ENCODE data around the gene ZNF443. TPM values are rescaled to one million over a fixed set of nuclear protein-coding genes. Genes with fewer than 3 reads are reported as not detected.
"Not testable (repeated sequence)": the region's sequence is repeated elsewhere in the genome, so short reads cannot be mapped to it uniquely, and the experiment has no call there.

ZNF443 gene
- total RNA-seq, result 1 to 10 TPM; 3.9 to 6.2 (median 4.5) TPM
- 6.4 TPM for total RNA-seq (2013)
- 4.0 to 17.3 (median 8.5) reads per million in 29 experiments for total RNA-seq

DNA sequence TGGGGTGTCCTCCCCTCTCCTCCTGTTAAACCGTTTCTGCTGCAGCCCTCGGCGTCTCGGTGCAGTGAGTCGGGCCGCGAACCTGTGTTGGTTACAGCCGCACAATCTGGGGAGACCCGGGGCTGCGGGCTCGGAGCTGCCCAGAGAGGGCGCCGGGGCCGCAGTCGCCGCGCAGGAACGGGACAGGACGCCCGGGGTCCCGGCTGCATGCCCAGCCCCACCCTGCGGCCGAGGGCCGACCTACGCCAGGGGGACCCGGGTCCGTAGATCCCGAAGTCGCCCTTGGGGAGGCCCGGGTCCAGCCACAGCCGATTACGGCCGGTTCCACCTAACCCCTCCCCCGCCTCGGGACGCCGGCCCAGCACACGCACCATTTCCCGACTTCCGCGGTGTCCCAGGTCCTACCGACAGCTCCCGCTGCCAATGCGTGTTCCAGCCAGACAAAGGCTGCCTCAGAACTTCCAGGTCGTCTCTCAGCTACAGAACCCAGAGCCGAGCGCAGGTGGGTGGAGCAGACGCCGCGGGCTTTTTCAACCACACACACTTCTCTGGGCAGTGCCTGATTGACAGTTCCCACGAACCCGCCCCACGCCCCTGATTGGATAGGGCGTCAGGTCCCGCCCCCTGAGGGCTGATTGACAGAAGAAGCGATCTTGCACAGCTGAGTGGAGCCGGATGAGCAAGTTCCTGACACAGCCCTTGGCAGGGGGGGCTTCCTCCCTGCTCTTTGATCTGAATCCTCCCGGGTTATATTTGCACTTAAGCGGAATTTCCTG, at the start of gene ZNF443:
Gene ZNF443, minus strand, starts transcription at position 481 of the 776 bp plus-strand sequence. Its CDS starts 107 bp downstream, at position 374.
- Mint-ChIP-seq H3K36me3 (no peaks in the 10 kb centered on the region), H3K4me3 (peak within 1 kb of the TSS; percentile 100), H3K27ac (peak within 1 kb of the TSS; percentile 88 to 95), H3K4me1 (peaks cover 18 to 22% (median 19%) of the 10 kb centered on the region in 3 donors), H3K9me3 (peaks cover 10 to 20% (median 11%) of the 10 kb centered on the region in 3 donors), H3K27me3 (no peaks in the 10 kb centered on the region)
- ATAC-seq (replicated peaks in 1 of 4), result peak; percentile 99
- H3K9me3 ChIP-seq, result no peaks in the 10 kb centered on the region
- H3K27me3 ChIP-seq (replicated peaks in 1 of 2; ENCODE audit: control insufficient read depth in 2 of 2, extremely low read depth in 1 of 2, insufficient read depth in 2 of 2, low read length in 1 of 2), result no peaks in the 10 kb centered on the region
- peaks cover 3 to 14% of the 10 kb centered on the region in 2 experiments for H3K4me1 ChIP-seq (ENCODE audit: control insufficient read depth in 1 of 2, extremely low read depth in 1 of 2, insufficient read depth in 2 of 2, low read length in 2 of 2)
- DNase-seq, result peak; percentile 93 to 100 (median 97)
- peak within 1 kb of the TSS; percentile 82 to 91 for H3K4me3 ChIP-seq (ENCODE audit: control insufficient read depth in 1 of 2, extremely low read depth in 1 of 2, low read length in 1 of 2)
- H3K27ac ChIP-seq (ENCODE audit: low read length), result peak within 1 kb of the TSS; percentile 47
- H3K36me3 ChIP-seq (ENCODE audit: control insufficient read depth in 2 of 2, extremely low read depth in 1 of 2, insufficient read depth in 1 of 2, low read length in 1 of 2), result no peaks in the 10 kb centered on the region
- ChIA-PET POLR2A (no interaction called here), CTCF (interaction anchor here in 1 of 2 donors (0.7 to 1.2 kb wide), 3 partner anchors 104 to 350 kb away, joined by 3 read pairs; partner anchors contain the start of gene ZNF563)
- WGBS (ENCODE audit: insufficient coverage), result under 1% methylated on average over 56 of the region's 59 CpGs

DNA sequence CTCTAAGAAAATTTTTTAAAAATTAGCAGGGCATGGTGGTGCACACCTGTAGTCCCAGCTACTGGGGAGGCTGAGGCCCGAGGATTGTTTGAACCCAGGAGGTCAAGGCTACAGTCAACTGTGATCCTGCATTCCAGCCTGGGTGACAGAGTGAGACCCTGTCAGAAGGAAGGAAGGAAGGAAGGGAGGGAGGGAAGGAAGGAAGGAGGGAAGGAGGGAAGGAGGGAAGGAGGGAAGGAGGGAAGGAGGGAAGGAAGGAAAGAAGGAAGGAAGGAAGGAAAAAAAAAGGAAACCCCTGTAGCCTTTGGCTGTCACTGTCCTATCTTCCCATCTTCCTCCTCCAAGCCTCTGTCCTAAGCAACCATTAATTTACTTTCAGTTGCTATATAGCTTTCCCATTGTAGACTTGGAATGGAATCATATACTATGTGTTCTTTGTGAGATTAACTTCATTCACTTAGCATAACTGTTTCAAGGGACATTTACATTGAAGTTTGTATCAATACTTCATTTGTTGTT, 45.5 kb upstream of the ZNF443 start:
- H3K27ac Mint-ChIP-seq; H3K4me3 ChIP-seq (ENCODE audit: control insufficient read depth in 1 of 2, extremely low read depth in 1 of 2, low read length in 1 of 2); H3K9me3 ChIP-seq; H3K36me3 Mint-ChIP-seq; H3K27ac ChIP-seq (ENCODE audit: low read length); ATAC-seq (replicated peaks in 1 of 4); H3K27me3 ChIP-seq (replicated peaks in 1 of 2; ENCODE audit: control insufficient read depth in 2 of 2, extremely low read depth in 1 of 2, insufficient read depth in 2 of 2, low read length in 1 of 2); H3K4me3 Mint-ChIP-seq; DNase-seq; H3K9me3 Mint-ChIP-seq; H3K27me3 Mint-ChIP-seq; H3K36me3 ChIP-seq (ENCODE audit: control insufficient read depth in 2 of 2, extremely low read depth in 1 of 2, insufficient read depth in 1 of 2, low read length in 1 of 2): not testable (repeated sequence)
- WGBS (ENCODE audit: insufficient coverage), result 100% methylated on average over 1 of the region's 1 CpG
- peaks cover 12 to 31% of the 10 kb centered on the region in 2 experiments for H3K4me1 ChIP-seq (ENCODE audit: control insufficient read depth in 1 of 2, extremely low read depth in 1 of 2, insufficient read depth in 2 of 2, low read length in 2 of 2)
- POLR2A ChIA-PET, result interaction anchor here (0.6 to 0.7 kb wide), 3 partner anchors 12 to 917 kb away, joined by 5 to 11 read pairs (median 10); no protein-coding TSS in a partner anchor
- peaks cover 29 to 32% (median 31%) of the 10 kb centered on the region in 3 donors for H3K4me1 Mint-ChIP-seq
- CTCF ChIA-PET, result interaction anchor here in 1 of 2 donors (0.6 kb wide), 1 partner anchor 267 kb away, joined by 6 read pairs; no protein-coding TSS in a partner anchor

DNA sequence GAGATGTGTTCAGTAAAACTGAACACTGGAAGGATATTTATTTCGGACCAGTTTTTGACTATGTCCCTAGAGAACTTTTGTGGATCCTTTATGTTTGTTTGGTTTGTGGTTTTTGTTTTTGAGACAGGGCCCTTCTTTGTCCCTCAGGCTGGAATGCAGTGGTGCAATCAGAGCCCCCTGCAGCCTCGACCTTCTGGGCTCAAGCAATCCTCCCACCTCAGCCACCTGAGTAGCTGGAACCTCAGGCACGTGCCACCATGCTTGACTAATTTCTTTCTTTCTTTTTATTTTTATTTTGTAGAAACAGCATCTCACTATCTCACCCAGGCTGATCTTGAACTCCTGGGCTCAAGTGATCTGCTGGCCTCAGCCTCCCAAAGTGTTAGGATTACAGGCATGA, 44.8 kb upstream of the ZNF443 start:
- Histone ChIP-seq H3K27me3 (replicated peaks in 1 of 2; ENCODE audit: control insufficient read depth in 2 of 2, extremely low read depth in 1 of 2, insufficient read depth in 2 of 2, low read length in 1 of 2) (no peaks in the 10 kb centered on the region), H3K4me3 (ENCODE audit: control insufficient read depth in 1 of 2, extremely low read depth in 1 of 2, low read length in 1 of 2) (no peak overlapping the region), H3K36me3 (ENCODE audit: control insufficient read depth in 2 of 2, extremely low read depth in 1 of 2, insufficient read depth in 1 of 2, low read length in 1 of 2) (no peaks in the 10 kb centered on the region), H3K27ac (ENCODE audit: low read length) (no peak overlapping the region), H3K9me3 (no peaks in the 10 kb centered on the region), H3K4me1 (ENCODE audit: control insufficient read depth in 1 of 2, extremely low read depth in 1 of 2, insufficient read depth in 2 of 2, low read length in 2 of 2) (peaks cover 12 to 31% of the 10 kb centered on the region in 2 experiments)
- Mint-ChIP-seq H3K27me3 (no peaks in the 10 kb centered on the region), H3K4me3 (peak overlapping the region; percentile 90 to 92 (median 91)), H3K36me3 (no peaks in the 10 kb centered on the region), H3K27ac (peak overlapping the region in 1 of 2 donors; percentile 95), H3K4me1 (peaks cover 30 to 34% (median 31%) of the 10 kb centered on the region in 3 donors), H3K9me3 (no peaks in the 10 kb centered on the region)
- ChIA-PET CTCF (no interaction called here), POLR2A (interaction anchor here in 1 of 2 donors (0.6 kb wide), 1 partner anchor 916 kb away, joined by 5 read pairs; no protein-coding TSS in a partner anchor)
- DNase-seq, result no peak
- no peak for ATAC-seq (replicated peaks in 1 of 4)
- WGBS (ENCODE audit: insufficient coverage), result 60% methylated on average over 1 of the region's 3 CpGs

DNA sequence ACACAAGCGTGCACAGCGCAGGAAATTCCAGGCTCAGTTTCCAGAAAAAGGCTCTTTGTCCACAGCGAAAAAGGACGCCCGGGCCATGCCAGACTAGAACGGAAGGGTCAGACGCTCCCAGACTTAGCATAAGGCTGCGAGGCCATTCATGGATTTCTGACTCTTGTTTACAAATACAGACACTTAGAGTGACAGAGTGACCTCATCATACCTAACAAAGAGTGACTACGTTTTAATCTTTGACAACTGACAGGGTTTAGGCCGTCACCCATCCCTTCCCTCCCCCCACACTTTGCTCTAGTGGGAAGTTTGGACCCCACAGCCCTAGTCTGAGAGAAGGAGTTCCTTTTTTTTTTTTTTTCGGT, 44.2 kb upstream of the ZNF443 start:
- CTCF ChIA-PET, result interaction anchor here in 1 of 2 donors (1.0 kb wide), 1 partner anchor 496 kb away, joined by 3 read pairs; no protein-coding TSS in a partner anchor
- H3K4me1 Mint-ChIP-seq, result peaks cover 30 to 34% (median 31%) of the 10 kb centered on the region in 3 donors
- H3K9me3 Mint-ChIP-seq, result no peaks in the 10 kb centered on the region
- DNase-seq, result no peak
- H3K36me3 Mint-ChIP-seq, result no peaks in the 10 kb centered on the region
- Histone ChIP-seq H3K4me3 (ENCODE audit: control insufficient read depth in 1 of 2, extremely low read depth in 1 of 2, low read length in 1 of 2) (peak overlapping the region; percentile 86 to 94), H3K4me1 (ENCODE audit: control insufficient read depth in 1 of 2, extremely low read depth in 1 of 2, insufficient read depth in 2 of 2, low read length in 2 of 2) (peaks cover 12 to 31% of the 10 kb centered on the region in 2 experiments), H3K27me3 (replicated peaks in 1 of 2; ENCODE audit: control insufficient read depth in 2 of 2, extremely low read depth in 1 of 2, insufficient read depth in 2 of 2, low read length in 1 of 2) (no peaks in the 10 kb centered on the region), H3K27ac (ENCODE audit: low read length) (peak overlapping the region; percentile 67), H3K9me3 (no peaks in the 10 kb centered on the region), H3K36me3 (ENCODE audit: control insufficient read depth in 2 of 2, extremely low read depth in 1 of 2, insufficient read depth in 1 of 2, low read length in 1 of 2) (no peaks in the 10 kb centered on the region)
- ATAC-seq (replicated peaks in 1 of 4), result peak in 3 of 4 experiments; percentile 9 to 11 (median 11)
- peak overlapping the region; percentile 82 to 95 for H3K27ac Mint-ChIP-seq
- WGBS (ENCODE audit: insufficient coverage), result 2% methylated on average over 8 of the region's 11 CpGs
- POLR2A ChIA-PET, result no interaction called here
- H3K4me3 Mint-ChIP-seq, result peak overlapping the region; percentile 90 to 92 (median 91)
- no peaks in the 10 kb centered on the region for H3K27me3 Mint-ChIP-seq

DNA sequence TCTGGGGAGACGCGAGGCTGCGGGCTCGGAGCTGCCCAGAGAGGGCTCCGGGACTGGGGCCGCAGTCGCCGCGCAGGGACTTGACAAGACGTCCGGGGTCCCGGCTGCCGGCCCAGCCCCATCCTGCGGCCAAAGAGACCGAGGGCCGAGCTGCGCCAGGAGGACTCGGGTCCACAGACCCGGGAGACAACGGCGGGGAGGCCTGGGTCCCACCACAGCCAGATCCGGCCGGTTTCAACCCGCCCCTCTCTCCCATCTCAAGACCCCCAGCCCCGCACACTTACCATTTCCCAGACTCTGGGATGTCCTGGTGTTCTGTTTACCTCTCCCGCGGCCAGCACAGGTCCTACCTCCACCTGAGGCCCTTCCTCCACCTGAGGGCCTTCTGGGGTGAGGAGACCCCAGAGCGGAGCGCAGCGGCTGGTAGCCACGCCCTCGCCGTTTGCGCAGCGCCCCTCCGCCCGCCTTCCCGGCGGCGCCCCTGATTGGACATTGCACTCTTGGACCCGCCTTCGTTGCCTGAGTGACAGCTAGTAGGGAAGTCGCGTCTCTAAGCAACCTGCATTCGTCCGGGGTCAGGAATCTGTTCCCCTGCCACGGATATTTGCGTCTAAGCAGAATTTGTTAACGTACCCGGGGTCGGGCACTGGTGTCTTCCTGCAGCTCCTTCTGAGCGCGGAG, 43.7 kb upstream of the ZNF443 start, which contains the start of gene ZNF709:
Gene ZNF709, minus strand, starts transcription at position 446 of the 681 bp plus-strand sequence. Its CDS starts 159 bp downstream, at position 287.
- Histone ChIP-seq H3K27me3 (replicated peaks in 1 of 2; ENCODE audit: control insufficient read depth in 2 of 2, extremely low read depth in 1 of 2, insufficient read depth in 2 of 2, low read length in 1 of 2) (no peaks in the 10 kb centered on the region), H3K4me3 (ENCODE audit: control insufficient read depth in 1 of 2, extremely low read depth in 1 of 2, low read length in 1 of 2) (peak within 1 kb of the TSS; percentile 86 to 94), H3K9me3 (no peaks in the 10 kb centered on the region), H3K4me1 (ENCODE audit: control insufficient read depth in 1 of 2, extremely low read depth in 1 of 2, insufficient read depth in 2 of 2, low read length in 2 of 2) (peaks cover 12 to 31% of the 10 kb centered on the region in 2 experiments), H3K36me3 (ENCODE audit: control insufficient read depth in 2 of 2, extremely low read depth in 1 of 2, insufficient read depth in 1 of 2, low read length in 1 of 2) (no peaks in the 10 kb centered on the region), H3K27ac (ENCODE audit: low read length) (peak within 1 kb of the TSS; percentile 67)
- POLR2A ChIA-PET, result no interaction called here
- H3K27ac Mint-ChIP-seq, result peak within 1 kb of the TSS; percentile 82 to 95
- peak within 1 kb of the TSS; percentile 90 to 92 (median 91) for H3K4me3 Mint-ChIP-seq
- no peaks in the 10 kb centered on the region for H3K36me3 Mint-ChIP-seq
- ATAC-seq (replicated peaks in 1 of 4) (peak; percentile 97 to 99 (median 99)), DNase-seq (peak; percentile 68 to 92 (median 82))
- H3K4me1 Mint-ChIP-seq, result peaks cover 30 to 34% (median 31%) of the 10 kb centered on the region in 3 donors
- CTCF ChIA-PET, result interaction anchor here in 1 of 2 donors (1.0 kb wide), 1 partner anchor 496 kb away, joined by 3 read pairs; no protein-coding TSS in a partner anchor
- WGBS (ENCODE audit: insufficient coverage), result under 1% methylated on average over 50 of the region's 53 CpGs
- no peaks in the 10 kb centered on the region for H3K27me3 Mint-ChIP-seq
- no peaks in the 10 kb centered on the region for H3K9me3 Mint-ChIP-seq

DNA sequence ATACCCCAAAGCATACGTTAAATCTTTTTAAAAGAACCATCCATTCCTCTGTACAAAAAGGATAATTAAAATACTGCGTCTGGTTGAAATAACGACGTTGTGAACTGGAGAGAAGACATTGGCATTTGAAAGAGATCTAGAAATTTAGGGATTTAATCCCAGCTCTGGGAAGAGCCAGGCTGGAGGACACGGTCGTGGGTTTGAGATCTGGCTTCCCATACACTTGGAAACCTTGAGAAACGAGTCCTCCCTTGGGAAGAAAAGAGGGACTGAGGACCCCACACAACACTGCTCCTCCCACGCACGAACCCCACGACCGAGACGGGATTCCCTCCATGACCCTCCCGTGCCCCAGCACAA, 43.2 kb upstream of the ZNF443 start:
- Histone ChIP-seq H3K9me3 (no peaks in the 10 kb centered on the region), H3K4me3 (ENCODE audit: control insufficient read depth in 1 of 2, extremely low read depth in 1 of 2, low read length in 1 of 2) (peak overlapping the region; percentile 86 to 94), H3K27me3 (replicated peaks in 1 of 2; ENCODE audit: control insufficient read depth in 2 of 2, extremely low read depth in 1 of 2, insufficient read depth in 2 of 2, low read length in 1 of 2) (no peaks in the 10 kb centered on the region), H3K36me3 (ENCODE audit: control insufficient read depth in 2 of 2, extremely low read depth in 1 of 2, insufficient read depth in 1 of 2, low read length in 1 of 2) (no peaks in the 10 kb centered on the region), H3K4me1 (ENCODE audit: control insufficient read depth in 1 of 2, extremely low read depth in 1 of 2, insufficient read depth in 2 of 2, low read length in 2 of 2) (peaks cover 12 to 33% of the 10 kb centered on the region in 2 experiments), H3K27ac (ENCODE audit: low read length) (peak overlapping the region; percentile 67)
- Mint-ChIP-seq H3K4me3 (peak overlapping the region; percentile 90 to 92 (median 91)), H3K27me3 (no peaks in the 10 kb centered on the region), H3K9me3 (no peaks in the 10 kb centered on the region), H3K36me3 (no peaks in the 10 kb centered on the region), H3K27ac (peak overlapping the region; percentile 31 to 95), H3K4me1 (peaks cover 31 to 36% (median 32%) of the 10 kb centered on the region in 3 donors)
- ATAC-seq (replicated peaks in 1 of 4) (no peak), DNase-seq (no peak)
- CTCF ChIA-PET, result no interaction called here
- 3% methylated on average over 5 of the region's 13 CpGs for WGBS (ENCODE audit: insufficient coverage)
- POLR2A ChIA-PET, result no interaction called here
